ENCODE data around the gene ENPP7.

Gene ENPP7

DNA sequence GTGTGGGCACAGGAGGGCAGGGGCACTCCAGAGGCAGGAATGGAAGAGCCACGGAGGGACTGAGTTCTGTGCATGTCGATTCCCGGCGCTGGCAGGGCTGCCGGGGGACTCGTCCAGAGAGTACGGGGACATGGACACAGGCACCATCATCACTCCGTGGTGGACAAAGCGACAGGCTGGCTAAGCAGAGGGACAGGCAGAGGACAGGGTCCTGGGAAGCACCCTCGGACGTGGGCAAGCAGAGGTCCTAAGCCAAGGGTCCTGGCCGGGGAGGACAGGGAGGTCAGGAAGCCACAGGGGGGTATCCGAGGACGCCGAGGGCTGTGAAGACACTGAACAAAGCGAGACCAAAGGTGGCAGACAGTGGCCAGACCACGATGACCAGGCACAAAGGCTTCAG is 44.3 kb upstream of the ENPP7 start:
- TF ChIP-seq, protein P1, sequence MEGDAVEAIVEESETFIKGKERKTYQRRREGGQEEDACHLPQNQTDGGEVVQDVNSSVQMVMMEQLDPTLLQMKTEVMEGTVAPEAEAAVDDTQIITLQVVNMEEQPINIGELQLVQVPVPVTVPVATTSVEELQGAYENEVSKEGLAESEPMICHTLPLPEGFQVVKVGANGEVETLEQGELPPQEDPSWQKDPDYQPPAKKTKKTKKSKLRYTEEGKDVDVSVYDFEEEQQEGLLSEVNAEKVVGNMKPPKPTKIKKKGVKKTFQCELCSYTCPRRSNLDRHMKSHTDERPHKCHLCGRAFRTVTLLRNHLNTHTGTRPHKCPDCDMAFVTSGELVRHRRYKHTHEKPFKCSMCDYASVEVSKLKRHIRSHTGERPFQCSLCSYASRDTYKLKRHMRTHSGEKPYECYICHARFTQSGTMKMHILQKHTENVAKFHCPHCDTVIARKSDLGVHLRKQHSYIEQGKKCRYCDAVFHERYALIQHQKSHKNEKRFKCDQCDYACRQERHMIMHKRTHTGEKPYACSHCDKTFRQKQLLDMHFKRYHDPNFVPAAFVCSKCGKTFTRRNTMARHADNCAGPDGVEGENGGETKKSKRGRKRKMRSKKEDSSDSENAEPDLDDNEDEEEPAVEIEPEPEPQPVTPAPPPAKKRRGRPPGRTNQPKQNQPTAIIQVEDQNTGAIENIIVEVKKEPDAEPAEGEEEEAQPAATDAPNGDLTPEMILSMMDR (IDR thresholded peaks at IDR 0.05; ENCODE audit: borderline replicate concordance, insufficient read depth, low read depth, low read length), result no peak
- no peak overlapping the region for H3K4me3 ChIP-seq (ENCODE audit: low read depth, low read length)

DNA sequence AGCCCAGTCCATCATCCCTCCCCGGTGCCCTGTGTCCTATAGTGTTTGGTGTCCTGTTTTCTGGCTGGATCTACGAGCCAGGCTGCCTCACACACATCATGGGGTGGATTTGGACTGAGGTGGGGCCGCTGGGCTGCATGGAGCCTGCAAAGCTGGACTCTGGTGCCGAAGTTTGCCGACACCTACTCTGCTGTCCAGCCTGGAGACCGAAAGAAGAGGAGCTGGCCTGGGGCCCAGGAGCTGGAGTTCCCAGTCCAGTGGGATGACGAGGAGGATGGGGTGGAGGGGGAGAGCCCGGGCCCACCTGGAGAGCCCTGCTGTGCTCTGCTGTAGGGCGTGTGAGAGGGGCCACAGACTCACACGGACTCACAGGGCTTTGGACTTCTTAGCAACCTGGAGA is 40.3 kb upstream of the ENPP7 start:
- TF ChIP-seq, protein P1 (IDR thresholded peaks at IDR 0.05; ENCODE audit: borderline replicate concordance, insufficient read depth, low read depth, low read length), result no peak
- H3K4me3 ChIP-seq (ENCODE audit: low read depth, low read length), result no peak overlapping the region

DNA sequence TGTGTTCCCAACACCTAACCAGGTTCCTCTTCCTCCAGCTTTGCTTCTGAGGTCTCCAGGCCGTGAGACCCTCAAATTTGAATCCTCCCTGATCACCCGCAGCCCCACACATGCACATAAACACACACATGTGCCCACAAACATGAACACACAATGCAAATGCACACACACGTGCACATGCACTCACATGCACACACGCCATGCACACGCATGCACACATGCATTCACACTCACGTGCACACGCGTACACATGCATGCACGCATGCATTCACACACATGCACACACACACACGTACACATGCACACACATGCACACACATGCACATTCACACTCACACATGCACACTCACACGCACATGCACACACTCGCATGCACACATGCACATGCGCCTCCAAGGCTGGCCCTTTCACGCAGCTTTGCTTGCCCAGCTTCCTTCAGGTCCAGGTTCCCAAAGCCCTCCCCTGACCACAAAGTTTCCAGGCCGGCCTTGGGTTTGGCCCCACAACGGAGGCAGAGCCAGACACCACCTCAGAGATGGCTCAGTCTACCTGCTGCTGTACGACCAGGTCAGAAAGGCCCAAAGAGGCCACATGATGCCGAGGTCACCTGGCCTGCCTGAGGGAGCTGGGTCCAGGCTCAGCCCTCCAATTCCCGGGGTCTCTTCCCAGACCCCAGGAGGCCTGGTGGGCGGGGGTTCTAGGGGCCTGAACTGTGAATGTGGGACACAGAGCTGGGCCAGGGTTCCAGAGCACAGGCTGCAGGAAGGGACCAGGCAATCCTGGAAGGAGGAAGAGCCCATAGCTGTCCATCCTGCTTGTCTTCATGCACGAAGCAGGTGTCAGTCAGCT is 39.5 kb upstream of the ENPP7 start:
- H3K4me3 ChIP-seq (ENCODE audit: low read depth, low read length), result no peak overlapping the region
- TF ChIP-seq, protein P1 (IDR thresholded peaks at IDR 0.05; ENCODE audit: borderline replicate concordance, insufficient read depth, low read depth, low read length), result no peak

DNA sequence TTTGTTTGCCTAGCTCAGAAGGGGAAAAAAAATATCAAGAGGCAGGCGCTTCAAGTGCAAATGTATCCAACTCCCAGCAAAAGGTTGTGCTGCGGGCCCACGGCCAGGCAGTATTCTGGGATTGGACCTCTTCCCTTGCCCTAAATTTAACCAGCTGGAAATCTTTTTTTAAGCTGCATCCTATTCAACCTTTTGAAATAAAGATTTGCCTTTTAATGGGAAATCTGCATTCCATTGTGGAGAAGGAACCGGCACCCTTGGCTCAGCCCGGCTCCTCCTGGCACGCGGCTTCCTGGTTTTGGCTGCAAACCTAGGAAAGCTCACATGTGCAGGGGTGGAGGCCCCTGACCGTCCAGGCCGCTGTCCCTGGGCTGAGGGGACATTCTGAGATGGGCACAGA is 38.8 kb upstream of the ENPP7 start:
- no peak overlapping the region for H3K4me3 ChIP-seq (ENCODE audit: low read depth, low read length)
- TF ChIP-seq, protein P1 (IDR thresholded peaks at IDR 0.05; ENCODE audit: borderline replicate concordance, insufficient read depth, low read depth, low read length), result no peak

DNA sequence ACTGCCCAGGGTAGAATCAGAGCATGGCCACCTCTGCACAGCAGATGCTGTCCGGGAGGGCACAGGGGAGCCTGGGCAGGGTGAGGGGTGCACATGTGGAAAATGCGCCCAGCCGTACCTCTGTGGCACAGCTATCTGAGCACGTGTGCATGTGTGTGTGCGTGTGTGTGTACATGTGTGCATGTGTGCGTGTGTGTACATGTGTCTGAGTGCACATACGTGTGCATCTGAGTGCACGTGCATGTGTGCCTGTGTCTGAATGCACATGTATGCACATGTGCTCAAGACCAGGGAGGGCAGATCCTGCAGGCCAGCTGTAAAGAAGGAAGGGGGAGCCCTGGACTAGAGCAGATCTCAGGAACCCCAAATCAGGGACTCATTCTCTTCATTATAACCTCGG is 37.3 kb upstream of the ENPP7 start:
- TF ChIP-seq, protein P1 (IDR thresholded peaks at IDR 0.05; ENCODE audit: borderline replicate concordance, insufficient read depth, low read depth, low read length), result no peak
- no peak overlapping the region for H3K4me3 ChIP-seq (ENCODE audit: low read depth, low read length)

DNA sequence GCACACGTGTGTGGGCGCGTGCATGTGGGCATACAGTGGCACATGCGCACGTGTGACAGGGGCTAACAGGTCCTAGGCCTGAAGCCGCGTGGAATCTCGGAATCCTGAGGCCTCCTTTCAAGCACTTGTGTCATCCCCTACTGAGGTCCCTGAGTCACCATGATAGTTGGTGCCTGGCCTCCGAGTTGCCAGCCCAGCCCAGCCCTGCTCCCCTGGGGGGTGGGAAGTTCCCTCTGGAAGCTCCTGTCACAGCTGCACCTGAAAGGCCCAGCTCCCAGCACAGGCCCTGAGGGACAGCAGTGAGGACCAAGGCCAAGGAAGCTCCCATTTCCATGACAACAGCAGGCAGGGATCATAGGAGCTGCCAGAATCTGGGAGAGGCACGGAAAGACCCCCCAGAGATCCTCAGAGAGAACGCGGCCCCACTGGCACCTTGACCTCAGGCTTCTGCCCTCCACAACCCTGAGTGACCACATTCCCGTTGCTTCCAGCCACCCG is 35.4 kb upstream of the ENPP7 start:
- no peak overlapping the region for H3K4me3 ChIP-seq (ENCODE audit: low read depth, low read length)
- TF ChIP-seq, protein P1 (IDR thresholded peaks at IDR 0.05; ENCODE audit: borderline replicate concordance, insufficient read depth, low read depth, low read length), result no peak
